ENCODE measurements around the gene RIMBP2.

GRCh38 chr12:130672089-130672820 lies 43.8 kb downstream of the RIMBP2 start:
- TF ChIP-seq CTCF (IDR thresholded peaks at IDR 0.05) (no peak), EP300 (IDR thresholded peaks at IDR 0.05) (no peak)

All from tibial nerve (tissue), 4 donors.